ENCODE results near the gene RSRC1. TPM values are rescaled to one million over a fixed set of nuclear protein-coding genes. Genes with fewer than 3 reads are reported as not detected.

RSRC1 gene
- total RNA-seq, 1 experiment from 2014 or later: 37.9 TPM

- no peak overlapping the region for H3K23ac ChIP-seq (ENCODE audit: insufficient read length, low read depth, low read length)
- peaks cover 6 to 19% of the 10 kb centered on the region in 2 experiments for H3K4me1 Mint-ChIP-seq
- no peak overlapping the region for H3K27ac Mint-ChIP-seq
- no peak for TF ChIP-seq CTCF (conservative IDR thresholded peaks at IDR 0.05)
- H3K23me2 ChIP-seq (ENCODE audit: insufficient read length, low read depth, low read length, poor library complexity, severe bottlenecking): no peaks in the 10 kb centered on the region
- H3K4me3 Mint-ChIP-seq: no peak overlapping the region
- H3K4me2 ChIP-seq (ENCODE audit: insufficient read depth, insufficient read length, low read length): no peak overlapping the region
- no peak for DNase-seq
- no peak overlapping the region for H2AK5ac ChIP-seq (ENCODE audit: insufficient read length, low read length)
- no peak overlapping the region for H2BK5ac ChIP-seq (ENCODE audit: insufficient read length, low read length)
- H4K20me1 ChIP-seq (ENCODE audit: control insufficient read depth, insufficient read depth, insufficient read length): no peaks in the 10 kb centered on the region
- H3K27ac ChIP-seq (ENCODE audit: insufficient read length, low read depth, low read length): no peak overlapping the region
- H3K79me2 ChIP-seq (ENCODE audit: insufficient read depth, low read length): no peaks in the 10 kb centered on the region
- H3K4ac ChIP-seq (ENCODE audit: low read depth, low read length): no peak overlapping the region
- H3K9me3 Mint-ChIP-seq: peaks cover 8 to 17% of the 10 kb centered on the region in 2 experiments; a peak in 4 of 5 replicates
- no peak overlapping the region for H2BK120ac ChIP-seq (ENCODE audit: low read depth, low read length, poor library complexity, severe bottlenecking)
- no peak overlapping the region for H3K9ac ChIP-seq (ENCODE audit: extremely low read depth, insufficient read length, low read length)
- H2BK15ac ChIP-seq (ENCODE audit: low read depth, low read length): no peak overlapping the region
- no peak overlapping the region for H3K18ac ChIP-seq (ENCODE audit: insufficient read length, low read depth, low read length)
- no peak overlapping the region for H4K8ac ChIP-seq (replicated peaks; ENCODE audit: insufficient read length, low read depth, low read length)
- H2BK12ac ChIP-seq (ENCODE audit: insufficient read length, low read depth, low read length): no peak overlapping the region
- H4K91ac ChIP-seq (ENCODE audit: insufficient read length, low read depth, low read length): no peak overlapping the region
- peaks cover 0 to 23% (median 4%) of the 10 kb centered on the region in 3 experiments; a peak in 3 of 7 replicates for H3K36me3 Mint-ChIP-seq (ENCODE audit: insufficient read depth in 1 of 3, low read depth in 3 of 3)
- H3K56ac ChIP-seq (ENCODE audit: insufficient read length, low read depth, low read length): no peak overlapping the region
- H3K27me3 ChIP-seq (ENCODE audit: insufficient read depth, low read length): no peaks in the 10 kb centered on the region
- no peak overlapping the region for H4K5ac ChIP-seq (ENCODE audit: insufficient read length, low read depth, low read length)
- H3K27me3 Mint-ChIP-seq (ENCODE audit: low read depth): no peaks in the 10 kb centered on the region
- no peak overlapping the region for H3K14ac ChIP-seq (ENCODE audit: insufficient read depth, low read length)
- no peak overlapping the region for H3T11ph ChIP-seq (ENCODE audit: low read length)
- H2AFZ ChIP-seq (ENCODE audit: low read length): no peak overlapping the region
- H3K9me3 ChIP-seq (ENCODE audit: control insufficient read depth, low read depth, low read length): no peaks in the 10 kb centered on the region
- no peak overlapping the region for H2BK20ac ChIP-seq (ENCODE audit: low read depth, low read length, poor library complexity, severe bottlenecking)
- H3K79me1 ChIP-seq (ENCODE audit: insufficient read depth, low read depth, low read length, poor library complexity, severe bottlenecking): no peaks in the 10 kb centered on the region
- no peaks in the 10 kb centered on the region for H3K4me1 ChIP-seq (ENCODE audit: insufficient read depth, low read length)
These were observed 395.2 kb downstream of the RSRC1 start for GRCh38 chr3:158505117-158505516.
